ENCODE results near the gene ISLR.

The ISLR gene

GRCh38 chr15:74173380-74174218 lies at the start of gene ISLR:
TSS of gene ISLR (plus strand) at chr15:74173710. CDS start at chr15:74174859, 1,149 bp downstream.
- H3K4me3 ChIP-seq (ENCODE audit: low read depth, low read length) = no peak within 1 kb of the TSS
- no peak for TF ChIP-seq CTCF (IDR thresholded peaks at IDR 0.05; ENCODE audit: control insufficient read depth, extremely low read depth, insufficient read depth)
- DNase-seq (ENCODE audit: low read depth) = no peak

- TF ChIP-seq CTCF (IDR thresholded peaks at IDR 0.05; ENCODE audit: control insufficient read depth, extremely low read depth, insufficient read depth) = no peak
- no peak for DNase-seq (ENCODE audit: low read depth)
- H3K4me3 ChIP-seq (ENCODE audit: low read depth, low read length) = no peak overlapping the region
Measured at GRCh38 chr15:74124196-74124595, 49.3 kb upstream of the ISLR start.

- no peak for DNase-seq (ENCODE audit: low read depth)
- TF ChIP-seq CTCF (IDR thresholded peaks at IDR 0.05; ENCODE audit: control insufficient read depth, extremely low read depth, insufficient read depth) = no peak
- no peak overlapping the region for H3K4me3 ChIP-seq (ENCODE audit: low read depth, low read length)
Measured at GRCh38 chr15:74124759-74125158, 48.8 kb upstream of the ISLR start.

GRCh38 chr15:74127255-74127953 lies 46.1 kb upstream of the ISLR start:
- TF ChIP-seq CTCF (IDR thresholded peaks at IDR 0.05; ENCODE audit: control insufficient read depth, extremely low read depth, insufficient read depth) = peak; percentile 100
- H3K4me3 ChIP-seq (ENCODE audit: low read depth, low read length) = peak overlapping the region; percentile 17; the same call in 1 of the 2 replicates
- peak; percentile 19 for DNase-seq (ENCODE audit: low read depth)

- no peak for TF ChIP-seq CTCF (IDR thresholded peaks at IDR 0.05; ENCODE audit: control insufficient read depth, extremely low read depth, insufficient read depth)
- peak overlapping the region; percentile 17; the same call in 1 of the 2 replicates for H3K4me3 ChIP-seq (ENCODE audit: low read depth, low read length)
- no peak for DNase-seq (ENCODE audit: low read depth)
Measured at GRCh38 chr15:74127954-74128784, 45.3 kb upstream of the ISLR start.

GRCh38 chr15:74128785-74129585 lies 44.5 kb upstream of the ISLR start:
- no peak overlapping the region for H3K4me3 ChIP-seq (ENCODE audit: low read depth, low read length)

More at GRCh38 chr15:74128785-74129585, 44.5 kb upstream of the ISLR start:
- no peak for DNase-seq (ENCODE audit: low read depth)
- no peak for TF ChIP-seq CTCF (IDR thresholded peaks at IDR 0.05; ENCODE audit: control insufficient read depth, extremely low read depth, insufficient read depth)
